ENCODE measurements around the gene NOTCH1.

DNA sequence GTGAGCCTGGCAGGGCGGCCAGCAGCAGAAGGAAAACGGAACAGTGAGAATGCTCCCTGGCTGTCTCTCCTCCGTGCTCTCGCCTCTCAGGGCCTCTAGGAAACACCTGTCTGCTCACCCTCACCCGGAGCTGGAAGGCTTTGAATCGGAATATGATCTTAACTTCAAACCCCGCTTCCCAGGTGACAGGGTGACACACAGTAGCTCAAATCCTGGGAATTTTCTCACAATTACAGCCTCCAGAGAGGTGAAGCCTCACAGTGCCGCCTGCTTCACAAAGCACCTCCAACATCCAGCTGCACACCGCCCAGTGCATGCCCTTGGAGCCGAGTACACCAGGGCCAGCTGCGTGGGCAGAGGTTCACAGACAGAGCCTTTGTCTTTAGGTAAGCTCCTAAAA lies 75.5 kb downstream of the NOTCH1 start:
- TF ChIP-seq POLR2A (IDR thresholded peaks at IDR 0.05), result no peak
- TF ChIP-seq, protein P1, sequence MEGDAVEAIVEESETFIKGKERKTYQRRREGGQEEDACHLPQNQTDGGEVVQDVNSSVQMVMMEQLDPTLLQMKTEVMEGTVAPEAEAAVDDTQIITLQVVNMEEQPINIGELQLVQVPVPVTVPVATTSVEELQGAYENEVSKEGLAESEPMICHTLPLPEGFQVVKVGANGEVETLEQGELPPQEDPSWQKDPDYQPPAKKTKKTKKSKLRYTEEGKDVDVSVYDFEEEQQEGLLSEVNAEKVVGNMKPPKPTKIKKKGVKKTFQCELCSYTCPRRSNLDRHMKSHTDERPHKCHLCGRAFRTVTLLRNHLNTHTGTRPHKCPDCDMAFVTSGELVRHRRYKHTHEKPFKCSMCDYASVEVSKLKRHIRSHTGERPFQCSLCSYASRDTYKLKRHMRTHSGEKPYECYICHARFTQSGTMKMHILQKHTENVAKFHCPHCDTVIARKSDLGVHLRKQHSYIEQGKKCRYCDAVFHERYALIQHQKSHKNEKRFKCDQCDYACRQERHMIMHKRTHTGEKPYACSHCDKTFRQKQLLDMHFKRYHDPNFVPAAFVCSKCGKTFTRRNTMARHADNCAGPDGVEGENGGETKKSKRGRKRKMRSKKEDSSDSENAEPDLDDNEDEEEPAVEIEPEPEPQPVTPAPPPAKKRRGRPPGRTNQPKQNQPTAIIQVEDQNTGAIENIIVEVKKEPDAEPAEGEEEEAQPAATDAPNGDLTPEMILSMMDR (IDR thresholded peaks at IDR 0.05), result no peak

Measured in body of pancreas (tissue), 4 donors.